Measurements from ENCODE around the gene HTR3A. TPM values are rescaled to one million over a fixed set of nuclear protein-coding genes. Genes with fewer than 3 reads are reported as not detected.

Gene HTR3A
- total and polyA plus RNA-seq, 2 experiments from 2014 or later, result 5.8 to 8.1 TPM

DNA sequence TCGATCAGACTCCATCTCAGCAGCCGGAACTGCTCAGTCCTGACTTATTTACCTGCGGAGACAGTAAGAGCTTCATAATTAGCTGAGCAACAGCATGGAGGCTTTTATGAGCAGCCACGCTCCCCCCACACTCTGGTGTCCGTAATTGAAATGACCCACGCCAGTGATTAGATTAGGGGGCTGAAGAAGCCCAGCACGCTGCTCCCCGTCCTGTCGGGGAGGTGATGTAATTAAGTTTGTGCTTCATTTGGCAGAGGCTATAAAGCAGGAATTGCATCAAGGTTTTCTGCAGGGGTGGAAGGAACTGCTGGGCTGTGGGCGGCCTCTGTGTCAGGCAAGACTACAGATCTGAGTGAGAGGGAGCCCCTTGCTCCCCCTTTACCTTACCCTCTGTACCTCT, 22.8 kb upstream of the HTR3A start:
- DNase-seq (ENCODE audit: low spot score) (no peak), ATAC-seq (peak; percentile 13; the same call in 2 of the 3 replicates)
- Mint-ChIP-seq H3K4me1 (peaks cover 47% of the 10 kb centered on the region), H3K9me3 (no peaks in the 10 kb centered on the region), H3K27me3 (ENCODE audit: insufficient read depth, low read depth, poor library complexity) (peaks cover 4% of the 10 kb centered on the region), H3K4me3 (no peak overlapping the region), H3K27ac (no peak overlapping the region), H3K36me3 (ENCODE audit: low read depth) (no peaks in the 10 kb centered on the region)
- Histone ChIP-seq H3K4me2 (no peak overlapping the region), H3K79me2 (replicated peaks; ENCODE audit: insufficient read depth) (no peaks in the 10 kb centered on the region), H3K4me3 (no peak overlapping the region), H3K36me3 (ENCODE audit: insufficient read depth) (no peaks in the 10 kb centered on the region), H3K9me2 (ENCODE audit: insufficient read depth) (0 out of 2 replicates have a peak, but pooled peaks cover 3% of the 10 kb centered on the region), H3K27me3 (ENCODE audit: insufficient read depth) (no peaks in the 10 kb centered on the region), H3F3A (replicated peaks; ENCODE audit: low read depth) (no peaks in the 10 kb centered on the region), H3K27ac (ENCODE audit: low read depth) (no peak overlapping the region), H3K4me1 (ENCODE audit: insufficient read depth) (peaks cover 31% of the 10 kb centered on the region), H2AFZ (peak overlapping the region; percentile 96), H4K20me1 (replicated peaks; ENCODE audit: insufficient read depth) (no peaks in the 10 kb centered on the region)
- TF ChIP-seq POLR2AphosphoS5 (IDR thresholded peaks at IDR 0.05; ENCODE audit: low read depth), result no peak
- TF ChIP-seq, protein P1, sequence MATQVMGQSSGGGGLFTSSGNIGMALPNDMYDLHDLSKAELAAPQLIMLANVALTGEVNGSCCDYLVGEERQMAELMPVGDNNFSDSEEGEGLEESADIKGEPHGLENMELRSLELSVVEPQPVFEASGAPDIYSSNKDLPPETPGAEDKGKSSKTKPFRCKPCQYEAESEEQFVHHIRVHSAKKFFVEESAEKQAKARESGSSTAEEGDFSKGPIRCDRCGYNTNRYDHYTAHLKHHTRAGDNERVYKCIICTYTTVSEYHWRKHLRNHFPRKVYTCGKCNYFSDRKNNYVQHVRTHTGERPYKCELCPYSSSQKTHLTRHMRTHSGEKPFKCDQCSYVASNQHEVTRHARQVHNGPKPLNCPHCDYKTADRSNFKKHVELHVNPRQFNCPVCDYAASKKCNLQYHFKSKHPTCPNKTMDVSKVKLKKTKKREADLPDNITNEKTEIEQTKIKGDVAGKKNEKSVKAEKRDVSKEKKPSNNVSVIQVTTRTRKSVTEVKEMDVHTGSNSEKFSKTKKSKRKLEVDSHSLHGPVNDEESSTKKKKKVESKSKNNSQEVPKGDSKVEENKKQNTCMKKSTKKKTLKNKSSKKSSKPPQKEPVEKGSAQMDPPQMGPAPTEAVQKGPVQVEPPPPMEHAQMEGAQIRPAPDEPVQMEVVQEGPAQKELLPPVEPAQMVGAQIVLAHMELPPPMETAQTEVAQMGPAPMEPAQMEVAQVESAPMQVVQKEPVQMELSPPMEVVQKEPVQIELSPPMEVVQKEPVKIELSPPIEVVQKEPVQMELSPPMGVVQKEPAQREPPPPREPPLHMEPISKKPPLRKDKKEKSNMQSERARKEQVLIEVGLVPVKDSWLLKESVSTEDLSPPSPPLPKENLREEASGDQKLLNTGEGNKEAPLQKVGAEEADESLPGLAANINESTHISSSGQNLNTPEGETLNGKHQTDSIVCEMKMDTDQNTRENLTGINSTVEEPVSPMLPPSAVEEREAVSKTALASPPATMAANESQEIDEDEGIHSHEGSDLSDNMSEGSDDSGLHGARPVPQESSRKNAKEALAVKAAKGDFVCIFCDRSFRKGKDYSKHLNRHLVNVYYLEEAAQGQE (IDR thresholded peaks at IDR 0.05; ENCODE audit: unreplicated experiment), result no peak
- no peak for TF ChIP-seq NANOG (IDR thresholded peaks at IDR 0.05; ENCODE audit: borderline replicate concordance)
- TF ChIP-seq, protein P2, sequence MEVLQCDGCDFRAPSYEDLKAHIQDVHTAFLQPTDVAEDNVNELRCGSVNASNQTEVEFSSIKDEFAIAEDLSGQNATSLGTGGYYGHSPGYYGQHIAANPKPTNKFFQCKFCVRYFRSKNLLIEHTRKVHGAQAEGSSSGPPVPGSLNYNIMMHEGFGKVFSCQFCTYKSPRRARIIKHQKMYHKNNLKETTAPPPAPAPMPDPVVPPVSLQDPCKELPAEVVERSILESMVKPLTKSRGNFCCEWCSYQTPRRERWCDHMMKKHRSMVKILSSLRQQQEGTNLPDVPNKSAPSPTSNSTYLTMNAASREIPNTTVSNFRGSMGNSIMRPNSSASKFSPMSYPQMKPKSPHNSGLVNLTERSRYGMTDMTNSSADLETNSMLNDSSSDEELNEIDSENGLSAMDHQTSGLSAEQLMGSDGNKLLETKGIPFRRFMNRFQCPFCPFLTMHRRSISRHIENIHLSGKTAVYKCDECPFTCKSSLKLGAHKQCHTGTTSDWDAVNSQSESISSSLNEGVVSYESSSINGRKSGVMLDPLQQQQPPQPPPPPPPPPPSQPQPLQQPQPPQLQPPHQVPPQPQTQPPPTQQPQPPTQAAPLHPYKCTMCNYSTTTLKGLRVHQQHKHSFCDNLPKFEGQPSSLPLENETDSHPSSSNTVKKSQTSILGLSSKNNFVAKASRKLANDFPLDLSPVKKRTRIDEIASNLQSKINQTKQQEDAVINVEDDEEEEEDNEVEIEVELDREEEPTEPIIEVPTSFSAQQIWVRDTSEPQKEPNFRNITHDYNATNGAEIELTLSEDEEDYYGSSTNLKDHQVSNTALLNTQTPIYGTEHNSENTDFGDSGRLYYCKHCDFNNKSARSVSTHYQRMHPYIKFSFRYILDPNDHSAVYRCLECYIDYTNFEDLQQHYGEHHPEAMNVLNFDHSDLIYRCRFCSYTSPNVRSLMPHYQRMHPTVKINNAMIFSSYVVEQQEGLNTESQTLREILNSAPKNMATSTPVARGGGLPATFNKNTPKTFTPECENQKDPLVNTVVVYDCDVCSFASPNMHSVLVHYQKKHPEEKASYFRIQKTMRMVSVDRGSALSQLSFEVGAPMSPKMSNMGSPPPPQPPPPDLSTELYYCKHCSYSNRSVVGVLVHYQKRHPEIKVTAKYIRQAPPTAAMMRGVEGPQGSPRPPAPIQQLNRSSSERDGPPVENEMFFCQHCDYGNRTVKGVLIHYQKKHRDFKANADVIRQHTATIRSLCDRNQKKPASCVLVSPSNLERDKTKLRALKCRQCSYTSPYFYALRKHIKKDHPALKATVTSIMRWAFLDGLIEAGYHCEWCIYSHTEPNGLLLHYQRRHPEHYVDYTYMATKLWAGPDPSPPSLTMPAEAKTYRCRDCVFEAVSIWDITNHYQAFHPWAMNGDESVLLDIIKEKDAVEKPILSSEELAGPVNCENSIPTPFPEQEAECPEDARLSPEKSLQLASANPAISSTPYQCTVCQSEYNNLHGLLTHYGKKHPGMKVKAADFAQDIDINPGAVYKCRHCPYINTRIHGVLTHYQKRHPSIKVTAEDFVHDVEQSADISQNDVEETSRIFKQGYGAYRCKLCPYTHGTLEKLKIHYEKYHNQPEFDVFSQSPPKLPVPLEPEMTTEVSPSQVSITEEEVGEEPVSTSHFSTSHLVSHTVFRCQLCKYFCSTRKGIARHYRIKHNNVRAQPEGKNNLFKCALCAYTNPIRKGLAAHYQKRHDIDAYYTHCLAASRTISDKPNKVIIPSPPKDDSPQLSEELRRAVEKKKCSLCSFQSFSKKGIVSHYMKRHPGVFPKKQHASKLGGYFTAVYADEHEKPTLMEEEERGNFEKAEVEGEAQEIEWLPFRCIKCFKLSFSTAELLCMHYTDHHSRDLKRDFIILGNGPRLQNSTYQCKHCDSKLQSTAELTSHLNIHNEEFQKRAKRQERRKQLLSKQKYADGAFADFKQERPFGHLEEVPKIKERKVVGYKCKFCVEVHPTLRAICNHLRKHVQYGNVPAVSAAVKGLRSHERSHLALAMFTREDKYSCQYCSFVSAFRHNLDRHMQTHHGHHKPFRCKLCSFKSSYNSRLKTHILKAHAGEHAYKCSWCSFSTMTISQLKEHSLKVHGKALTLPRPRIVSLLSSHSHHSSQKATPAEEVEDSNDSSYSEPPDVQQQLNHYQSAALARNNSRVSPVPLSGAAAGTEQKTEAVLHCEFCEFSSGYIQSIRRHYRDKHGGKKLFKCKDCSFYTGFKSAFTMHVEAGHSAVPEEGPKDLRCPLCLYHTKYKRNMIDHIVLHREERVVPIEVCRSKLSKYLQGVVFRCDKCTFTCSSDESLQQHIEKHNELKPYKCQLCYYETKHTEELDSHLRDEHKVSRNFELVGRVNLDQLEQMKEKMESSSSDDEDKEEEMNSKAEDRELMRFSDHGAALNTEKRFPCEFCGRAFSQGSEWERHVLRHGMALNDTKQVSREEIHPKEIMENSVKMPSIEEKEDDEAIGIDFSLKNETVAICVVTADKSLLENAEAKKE (CRISPR knock-in tag; IDR thresholded peaks at IDR 0.05), result no peak
- TF ChIP-seq CREB1 (CRISPR knock-in tag; IDR thresholded peaks at IDR 0.05; ENCODE audit: low read depth), result no peak
- TF ChIP-seq, protein P3, sequence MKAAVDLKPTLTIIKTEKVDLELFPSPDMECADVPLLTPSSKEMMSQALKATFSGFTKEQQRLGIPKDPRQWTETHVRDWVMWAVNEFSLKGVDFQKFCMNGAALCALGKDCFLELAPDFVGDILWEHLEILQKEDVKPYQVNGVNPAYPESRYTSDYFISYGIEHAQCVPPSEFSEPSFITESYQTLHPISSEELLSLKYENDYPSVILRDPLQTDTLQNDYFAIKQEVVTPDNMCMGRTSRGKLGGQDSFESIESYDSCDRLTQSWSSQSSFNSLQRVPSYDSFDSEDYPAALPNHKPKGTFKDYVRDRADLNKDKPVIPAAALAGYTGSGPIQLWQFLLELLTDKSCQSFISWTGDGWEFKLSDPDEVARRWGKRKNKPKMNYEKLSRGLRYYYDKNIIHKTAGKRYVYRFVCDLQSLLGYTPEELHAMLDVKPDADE (IDR thresholded peaks at IDR 0.05), result no peak
- no peak for TF ChIP-seq EZH2phosphoT487 (IDR thresholded peaks at IDR 0.05; ENCODE audit: unreplicated experiment)
- no peak for TF ChIP-seq JUNB (IDR thresholded peaks at IDR 0.05; ENCODE audit: unreplicated experiment)
- TF ChIP-seq ZNF331 (CRISPR knock-in tag; IDR thresholded peaks at IDR 0.05; ENCODE audit: low read depth), result no peak
- TF ChIP-seq, protein P4, sequence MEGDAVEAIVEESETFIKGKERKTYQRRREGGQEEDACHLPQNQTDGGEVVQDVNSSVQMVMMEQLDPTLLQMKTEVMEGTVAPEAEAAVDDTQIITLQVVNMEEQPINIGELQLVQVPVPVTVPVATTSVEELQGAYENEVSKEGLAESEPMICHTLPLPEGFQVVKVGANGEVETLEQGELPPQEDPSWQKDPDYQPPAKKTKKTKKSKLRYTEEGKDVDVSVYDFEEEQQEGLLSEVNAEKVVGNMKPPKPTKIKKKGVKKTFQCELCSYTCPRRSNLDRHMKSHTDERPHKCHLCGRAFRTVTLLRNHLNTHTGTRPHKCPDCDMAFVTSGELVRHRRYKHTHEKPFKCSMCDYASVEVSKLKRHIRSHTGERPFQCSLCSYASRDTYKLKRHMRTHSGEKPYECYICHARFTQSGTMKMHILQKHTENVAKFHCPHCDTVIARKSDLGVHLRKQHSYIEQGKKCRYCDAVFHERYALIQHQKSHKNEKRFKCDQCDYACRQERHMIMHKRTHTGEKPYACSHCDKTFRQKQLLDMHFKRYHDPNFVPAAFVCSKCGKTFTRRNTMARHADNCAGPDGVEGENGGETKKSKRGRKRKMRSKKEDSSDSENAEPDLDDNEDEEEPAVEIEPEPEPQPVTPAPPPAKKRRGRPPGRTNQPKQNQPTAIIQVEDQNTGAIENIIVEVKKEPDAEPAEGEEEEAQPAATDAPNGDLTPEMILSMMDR (conservative IDR thresholded peaks at IDR 0.05; ENCODE audit: low read depth in 2 of 2), result no peak
- TF ChIP-seq ZNF114 (CRISPR knock-in tag; IDR thresholded peaks at IDR 0.05), result no peak
- no peak for TF ChIP-seq EZH2 (IDR thresholded peaks at IDR 0.05; ENCODE audit: low read depth, unreplicated experiment)
